Transverse colon (tissue), 4 donors: ENCODE data around the gene WFDC1.

Experiments used
- CTCF ChIP-seq, 5 experiments: fragments of 200-600 bp in 3 of 5; fragments of 450-650 bp in 2 of 5; sonication (generic) in 3 of 5; IDR thresholded peaks; 1 replicate in 2 of 5; 2 replicates in 3 of 5; pipeline ENCODE4 v1.5.1; 2016 to 2017; ENCODE audit warnings: antibody characterized with exemption in 5 of 5, inconsistent platforms in 3 of 5, mild to moderate bottlenecking in 2 of 5, moderate library complexity in 1 of 5
- EP300 ChIP-seq: sonication (generic); formaldehyde crosslinking; IDR thresholded peaks from one replicate; pipeline ENCODE4 v1.6.1; 2017; ENCODE audit warnings: antibody characterized with exemption, low read depth
- POLR2A ChIP-seq: fragments of 450-650 bp; IDR thresholded peaks from one replicate; pipeline ENCODE4 v1.6.1; 2016; ENCODE audit warnings: antibody characterized with exemption, mild to moderate bottlenecking, moderate library complexity
- POLR2AphosphoS5 ChIP-seq, 3 donors: sonication (generic); formaldehyde crosslinking; IDR thresholded peaks; one replicate each; pipeline ENCODE4 v1.6.1; 2016; ENCODE audit warnings: antibody characterized with exemption in 3 of 3

- TF ChIP-seq EP300 (no peak), CTCF (IDR thresholded peaks at IDR 0.05) (no peak), POLR2AphosphoS5 (IDR thresholded peaks at IDR 0.05) (no peak), POLR2A (no peak)
Measured at GRCh38 chr16:84362471-84362941, 67.8 kb downstream of the WFDC1 start.
